ENCODE data around the gene RNF44. TPM values are rescaled to one million over a fixed set of nuclear protein-coding genes. Genes with fewer than 3 reads are reported as not detected.

The RNF44 gene
- total RNA-seq, 1 experiment from 2014 or later = 172 TPM

- no peaks in the 10 kb centered on the region for H4K20me1 ChIP-seq (ENCODE audit: control insufficient read depth, insufficient read depth, insufficient read length)
- H2BK20ac ChIP-seq (ENCODE audit: low read depth, low read length, poor library complexity, severe bottlenecking) = no peak overlapping the region
- no peak overlapping the region for H3K27ac ChIP-seq (ENCODE audit: insufficient read length, low read depth, low read length)
- H2AK5ac ChIP-seq (ENCODE audit: insufficient read length, low read length) = no peak overlapping the region
- H3K56ac ChIP-seq (ENCODE audit: insufficient read length, low read depth, low read length) = no peak overlapping the region
- no peaks in the 10 kb centered on the region for H3K79me1 ChIP-seq (ENCODE audit: insufficient read depth, low read depth, low read length, poor library complexity, severe bottlenecking)
- no CpG with 5 or more reads among the region's 10 CpGs for WGBS (ENCODE audit: extremely low coverage, insufficient read length, low lambda C conversion rate)
- no peak overlapping the region for H4K8ac ChIP-seq (replicated peaks; ENCODE audit: insufficient read length, low read depth, low read length)
- H3K14ac ChIP-seq (ENCODE audit: insufficient read depth, low read length) = no peak overlapping the region
- Mint-ChIP-seq H3K27ac (no peak overlapping the region), H3K36me3 (ENCODE audit: insufficient read depth in 1 of 3, low read depth in 3 of 3) (peaks cover 0 to 3% (median 0%) of the 10 kb centered on the region in 3 experiments; a peak in 1 of 7 replicates), H3K27me3 (ENCODE audit: low read depth) (peaks cover 3% of the 10 kb centered on the region), H3K9me3 (peaks cover 2 to 3% of the 10 kb centered on the region in 2 experiments; a peak in 2 of 5 replicates), H3K4me3 (no peak overlapping the region), H3K4me1 (peaks cover 24 to 30% of the 10 kb centered on the region in 2 experiments)
- H3K4me1 ChIP-seq (ENCODE audit: insufficient read depth, low read length) = no peaks in the 10 kb centered on the region
- no peak overlapping the region for H4K5ac ChIP-seq (ENCODE audit: insufficient read length, low read depth, low read length)
- no peak overlapping the region for H3K18ac ChIP-seq (ENCODE audit: insufficient read length, low read depth, low read length)
- H3K23ac ChIP-seq (ENCODE audit: insufficient read length, low read depth, low read length) = no peak overlapping the region
- H4K91ac ChIP-seq (ENCODE audit: insufficient read length, low read depth, low read length) = no peak overlapping the region
- H3K79me2 ChIP-seq (ENCODE audit: insufficient read depth, low read length) = no peaks in the 10 kb centered on the region
- H3K27me3 ChIP-seq (ENCODE audit: insufficient read depth, low read length) = no peaks in the 10 kb centered on the region
- no peak overlapping the region for H2BK120ac ChIP-seq (ENCODE audit: low read depth, low read length, poor library complexity, severe bottlenecking)
- H2BK12ac ChIP-seq (ENCODE audit: insufficient read length, low read depth, low read length) = no peak overlapping the region
- H3K9ac ChIP-seq (ENCODE audit: extremely low read depth, insufficient read length, low read length) = no peak overlapping the region
- no peak overlapping the region for H2BK15ac ChIP-seq (ENCODE audit: low read depth, low read length)
- no peak overlapping the region for H3T11ph ChIP-seq (ENCODE audit: low read length)
- no peak overlapping the region for H3K4ac ChIP-seq (ENCODE audit: low read depth, low read length)
- no peaks in the 10 kb centered on the region for H3K23me2 ChIP-seq (ENCODE audit: insufficient read length, low read depth, low read length, poor library complexity, severe bottlenecking)
- TF ChIP-seq CTCF (conservative IDR thresholded peaks at IDR 0.05) = no peak
- no peaks in the 10 kb centered on the region for H3K9me3 ChIP-seq (ENCODE audit: control insufficient read depth, low read depth, low read length)
- H3K4me2 ChIP-seq (ENCODE audit: insufficient read depth, insufficient read length, low read length) = no peak overlapping the region
- no peak overlapping the region for H2AFZ ChIP-seq (ENCODE audit: low read length)
- H2BK5ac ChIP-seq (ENCODE audit: insufficient read length, low read length) = no peak overlapping the region
- DNase-seq = no peak
Measured at GRCh38 chr5:176564002-176564401, 26.8 kb upstream of the RNF44 start.

Data from H9 (cell line).